ENCODE data around the gene TNFRSF14.
"Not testable (repeated sequence)": the region's sequence is repeated elsewhere in the genome, so short reads cannot be mapped to it uniquely, and the experiment has no call there.

TNFRSF14 gene

DNA sequence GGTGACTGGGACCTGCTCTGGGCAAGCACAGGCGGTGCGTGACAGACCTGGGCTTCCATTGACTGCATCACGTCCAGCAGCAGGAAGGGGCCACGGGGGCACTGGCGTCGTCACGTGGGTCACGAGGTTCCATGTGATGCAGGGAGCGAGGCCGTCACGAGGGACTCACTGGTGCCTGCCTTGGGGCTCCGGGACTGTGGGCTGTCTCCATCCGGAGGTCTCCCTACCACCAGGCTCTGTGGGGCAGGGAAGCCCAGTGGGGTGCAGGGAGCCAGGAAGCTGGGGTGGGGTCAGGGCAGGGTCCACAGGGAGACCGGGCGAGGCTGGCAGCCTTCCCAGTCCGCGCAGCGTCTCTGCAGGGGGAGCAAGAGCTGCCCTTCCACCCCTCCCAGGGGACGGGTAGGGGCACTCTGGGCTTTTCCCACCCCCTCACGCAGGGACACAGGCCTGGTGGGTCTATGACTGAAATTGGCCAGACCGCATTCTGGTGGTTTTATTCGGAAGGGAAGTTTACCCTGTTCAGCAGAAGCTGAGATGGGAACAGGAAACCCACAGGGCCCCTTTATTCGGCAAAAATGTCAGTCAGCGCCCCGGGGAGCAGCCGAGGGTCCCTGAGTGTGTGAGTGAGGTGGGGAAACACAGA is 416 bp upstream of the TNFRSF14 start:
- no peak for DNase-seq

DNA sequence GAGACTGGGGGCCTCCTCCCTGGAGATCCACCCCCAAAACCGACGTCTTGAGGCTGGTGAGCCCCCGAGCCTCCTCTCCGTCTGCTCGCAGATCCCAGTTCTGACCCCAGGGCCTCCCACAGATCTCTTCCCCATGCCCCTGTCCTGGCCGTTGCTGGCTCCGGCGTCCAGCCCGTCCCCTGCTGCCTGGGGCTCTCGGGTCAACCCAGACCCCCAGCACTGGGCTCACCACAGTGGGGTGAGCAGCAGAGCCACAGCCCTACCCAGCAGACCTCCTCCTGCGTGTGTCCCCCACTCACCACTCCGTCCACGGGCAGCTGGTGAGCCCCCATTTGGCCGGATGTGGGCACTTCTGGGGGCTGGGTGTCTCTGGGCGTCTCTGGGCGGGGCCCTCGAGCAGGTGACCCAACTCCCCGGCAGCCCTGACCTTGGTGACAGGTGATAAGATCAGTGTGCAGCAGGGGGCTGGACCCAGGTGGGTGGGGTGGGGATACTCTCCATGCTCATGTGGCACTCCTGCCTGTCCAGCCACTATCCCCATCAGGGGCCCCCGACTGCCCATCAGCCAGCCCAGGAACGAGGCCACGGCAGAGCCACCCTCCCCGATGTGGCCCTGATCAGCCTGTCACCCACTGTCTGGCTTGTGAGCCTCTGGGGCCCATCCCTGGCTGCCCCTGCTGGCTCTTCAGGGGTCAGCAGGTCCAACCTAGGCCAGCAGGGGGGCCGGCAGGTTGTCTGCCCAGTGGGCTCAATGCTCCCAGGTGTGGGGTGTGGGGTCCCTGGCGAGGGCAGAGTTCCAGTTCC is 709 bp downstream of the TNFRSF14 start:
- DNase-seq = no peak

GRCh38 chr1:2557482-2558400 is 1.6 kb downstream of the TNFRSF14 start:
- no peak for DNase-seq

DNA sequence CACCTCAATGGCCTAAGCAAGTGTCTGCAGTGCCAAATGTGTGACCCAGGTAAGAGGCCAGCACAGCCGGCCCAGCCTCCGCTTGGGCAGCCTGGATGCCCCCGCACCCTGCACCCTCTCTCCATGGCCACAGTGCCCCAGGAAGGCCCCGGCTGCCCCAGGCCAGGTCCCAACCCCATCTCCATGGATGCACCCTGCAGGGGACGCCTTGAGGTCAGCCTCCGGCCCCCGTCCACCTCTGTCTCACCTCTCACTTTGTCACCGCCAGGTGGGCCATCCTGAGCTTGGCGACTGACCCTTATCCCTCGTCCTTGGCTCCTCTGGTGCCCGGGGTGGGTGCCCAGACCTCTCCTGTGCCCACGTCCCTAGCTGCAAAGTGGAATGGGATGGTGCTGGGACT is 2.2 kb downstream of the TNFRSF14 start:
- no peak for DNase-seq

- DNase-seq = no peak
Measured at GRCh38 chr1:2558861-2559260, 2.7 kb downstream of the TNFRSF14 start.

- DNase-seq = no peak
Measured at GRCh38 chr1:2559509-2560298, 3.5 kb downstream of the TNFRSF14 start.

- no peak for DNase-seq
Measured at GRCh38 chr1:2560299-2561073, 4.3 kb downstream of the TNFRSF14 start.

- no peak for DNase-seq
Measured at GRCh38 chr1:2561446-2561845, 5.3 kb downstream of the TNFRSF14 start.

DNA sequence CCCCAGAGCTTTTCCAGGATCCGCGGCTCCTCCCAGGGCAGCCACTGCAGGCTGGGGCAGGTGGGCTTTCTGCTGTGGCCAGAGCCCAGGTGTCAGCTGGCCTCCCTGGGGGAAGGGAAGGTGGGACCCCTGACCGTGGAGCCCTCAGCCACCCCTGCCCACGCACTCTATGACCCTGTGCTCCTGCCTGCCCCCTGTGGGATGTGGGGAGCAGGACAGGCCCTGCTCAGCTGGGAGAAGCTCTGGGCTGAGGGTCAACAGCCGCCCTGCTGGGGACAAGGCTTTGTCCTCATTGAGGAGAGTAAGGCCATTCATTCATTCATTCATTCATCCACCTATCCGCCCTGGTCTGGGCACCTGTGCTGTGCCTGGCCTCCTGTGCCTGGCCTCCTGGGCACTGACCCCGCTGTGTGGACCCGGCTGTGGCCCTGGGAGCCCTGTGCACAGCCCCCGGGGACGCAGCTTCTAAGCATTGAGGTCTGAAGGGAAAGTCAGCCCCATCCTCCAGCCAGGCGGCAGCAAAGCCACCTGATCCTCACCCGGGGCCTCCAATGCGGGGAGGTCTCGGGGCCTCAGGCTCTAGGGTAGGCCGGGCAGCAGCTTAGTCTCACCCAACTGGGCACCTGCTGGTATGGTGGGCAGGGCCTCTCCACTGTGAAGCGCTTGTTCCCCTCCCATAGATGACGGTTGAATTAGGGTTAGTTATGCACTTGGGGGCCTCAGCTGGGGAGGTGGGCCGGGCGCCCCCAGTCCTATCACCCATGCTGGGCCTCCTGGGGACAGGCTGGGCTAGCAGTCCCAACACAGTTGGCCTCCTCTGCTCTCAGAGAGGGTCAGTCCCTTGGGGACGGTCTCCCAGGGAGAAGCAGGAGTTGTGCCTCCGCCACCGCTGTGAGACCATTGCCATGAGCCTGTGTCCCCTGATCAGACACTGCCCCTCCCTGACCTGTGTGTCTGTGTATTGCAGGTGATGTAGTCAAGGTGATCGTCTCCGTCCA is 6.0 kb downstream of the TNFRSF14 start:
- no peak for DNase-seq

DNA sequence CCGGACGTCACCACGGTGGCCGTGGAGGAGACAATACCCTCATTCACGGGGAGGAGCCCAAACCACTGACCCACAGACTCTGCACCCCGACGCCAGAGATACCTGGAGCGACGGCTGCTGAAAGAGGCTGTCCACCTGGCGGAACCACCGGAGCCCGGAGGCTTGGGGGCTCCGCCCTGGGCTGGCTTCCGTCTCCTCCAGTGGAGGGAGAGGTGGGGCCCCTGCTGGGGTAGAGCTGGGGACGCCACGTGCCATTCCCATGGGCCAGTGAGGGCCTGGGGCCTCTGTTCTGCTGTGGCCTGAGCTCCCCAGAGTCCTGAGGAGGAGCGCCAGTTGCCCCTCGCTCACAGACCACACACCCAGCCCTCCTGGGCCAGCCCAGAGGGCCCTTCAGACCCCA is 7.0 kb downstream of the TNFRSF14 start:
- DNase-seq = no peak

DNA sequence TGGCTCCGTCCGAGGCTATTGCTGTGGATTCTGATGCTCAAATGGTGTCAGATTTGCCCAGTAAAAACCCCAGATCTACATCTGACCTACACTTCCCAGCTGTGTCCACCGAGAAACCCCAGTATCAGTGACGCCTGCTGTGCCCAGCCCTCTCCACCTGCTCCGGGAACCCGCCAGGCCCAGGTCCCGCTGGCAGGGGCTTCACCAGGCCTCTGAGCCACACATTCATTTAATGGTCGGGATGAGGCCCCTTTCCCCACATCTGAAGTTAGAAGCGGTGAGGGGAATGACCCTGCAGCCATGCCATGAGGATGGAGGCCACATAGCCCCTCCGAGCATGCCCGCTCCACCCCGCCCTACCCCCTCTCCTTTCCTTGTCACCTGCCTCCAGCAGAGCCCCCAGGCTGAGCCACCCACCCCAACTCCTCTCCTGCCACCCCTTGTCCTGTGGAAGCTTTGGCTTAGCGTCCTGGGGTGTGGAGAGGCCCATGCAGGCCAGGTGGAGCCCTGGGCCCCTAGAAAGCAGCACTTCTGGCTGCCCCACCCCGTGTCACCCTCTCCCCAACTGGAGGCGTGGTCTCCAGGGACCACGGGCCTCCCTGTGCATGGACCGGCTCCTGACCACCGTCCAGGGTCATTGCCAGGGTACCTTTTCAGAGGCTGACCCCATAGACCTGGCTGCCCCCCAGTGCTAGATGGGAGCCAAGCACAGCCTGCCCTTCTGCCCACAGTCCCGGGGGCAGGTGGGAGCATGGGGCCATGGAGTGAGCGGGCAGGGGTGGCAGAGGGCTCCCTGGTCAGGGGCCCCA is 8.0 kb downstream of the TNFRSF14 start:
- no peak for DNase-seq

DNA sequence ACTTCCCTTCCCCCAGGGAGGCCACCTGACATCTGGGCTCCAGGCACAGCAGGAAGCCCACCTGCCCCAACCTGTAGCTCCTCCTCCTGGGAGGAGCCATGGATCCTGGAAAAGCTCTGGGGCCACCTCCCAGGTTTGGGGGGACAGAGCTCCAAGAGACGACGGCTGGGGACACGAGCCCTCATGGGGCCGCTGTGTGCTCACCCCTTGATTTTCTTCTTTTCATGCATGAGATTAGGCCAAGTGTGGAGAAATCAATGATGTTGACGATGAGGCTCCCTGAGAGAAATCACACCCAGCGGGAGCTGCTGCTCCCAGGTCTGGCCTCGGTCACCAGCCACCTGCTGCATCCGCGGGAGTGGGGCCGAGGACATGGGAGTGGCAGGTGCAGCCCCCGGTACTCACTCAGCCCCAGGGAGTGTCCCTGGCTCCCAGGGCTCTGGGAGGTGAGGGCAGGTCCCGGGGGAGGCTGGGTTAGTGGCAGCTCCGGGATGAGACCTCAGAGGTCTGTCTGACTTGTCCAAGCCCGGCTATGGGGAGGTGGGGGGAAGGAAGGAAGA is 8.7 kb downstream of the TNFRSF14 start:
- no peak for DNase-seq

GRCh38 chr1:2566101-2567045 is 10.2 kb downstream of the TNFRSF14 start:
- DNase-seq = peak; percentile 48

GRCh38 chr1:2567083-2567679 is 11.0 kb downstream of the TNFRSF14 start:
- DNase-seq = no peak

DNA sequence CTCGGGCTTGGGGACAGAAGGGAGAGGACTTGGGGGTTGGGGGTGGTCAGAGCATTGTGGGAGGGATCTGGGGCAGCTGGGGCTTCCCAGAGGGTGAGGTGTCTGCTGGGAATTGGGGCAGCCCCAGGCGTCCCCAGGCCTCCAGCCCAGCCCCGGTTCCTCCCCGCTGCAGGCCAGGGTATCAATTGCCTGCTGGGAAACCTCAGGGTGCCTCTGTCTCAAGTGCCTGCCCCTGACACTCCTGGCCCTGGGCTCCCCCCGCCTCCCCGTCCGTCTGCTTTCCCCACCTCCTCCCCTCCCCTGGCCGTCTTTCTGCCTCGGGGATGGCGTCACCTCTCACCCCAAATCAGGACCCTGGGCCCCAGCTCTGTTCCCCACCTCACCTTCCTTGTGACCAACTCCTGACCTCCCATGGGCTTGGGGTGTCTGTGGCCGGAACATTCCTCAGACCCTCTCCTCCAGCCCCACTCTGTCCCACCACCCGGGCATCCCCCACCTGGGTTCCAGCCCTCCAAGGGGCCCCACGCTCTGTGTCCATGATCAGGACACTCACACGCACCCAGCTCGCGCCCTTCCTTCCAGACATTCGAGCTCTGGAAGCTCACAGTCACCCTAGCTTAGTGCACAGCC is 12.1 kb downstream of the TNFRSF14 start:
- DNase-seq = not testable (repeated sequence)

DNA sequence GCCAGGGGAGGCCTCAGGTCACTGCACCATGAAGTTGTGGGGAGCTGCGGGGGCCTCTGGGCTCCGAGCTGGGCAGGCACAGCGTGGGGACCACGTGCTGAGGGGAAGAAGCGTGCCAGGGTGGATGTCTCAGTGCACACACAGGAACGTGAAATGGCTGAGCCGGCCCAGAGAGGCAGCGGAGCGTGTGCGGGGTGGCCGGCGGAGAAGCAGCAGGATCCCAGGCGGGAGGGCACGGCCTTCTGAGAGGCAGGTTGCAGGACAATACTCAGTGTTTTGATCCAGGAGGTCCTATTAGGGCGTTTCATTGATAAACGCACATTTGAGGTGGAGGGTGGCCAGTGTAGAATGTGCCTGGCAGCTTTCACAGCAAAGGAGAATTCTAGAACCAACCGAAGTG is 12.9 kb downstream of the TNFRSF14 start:
- no peak for DNase-seq

DNA sequence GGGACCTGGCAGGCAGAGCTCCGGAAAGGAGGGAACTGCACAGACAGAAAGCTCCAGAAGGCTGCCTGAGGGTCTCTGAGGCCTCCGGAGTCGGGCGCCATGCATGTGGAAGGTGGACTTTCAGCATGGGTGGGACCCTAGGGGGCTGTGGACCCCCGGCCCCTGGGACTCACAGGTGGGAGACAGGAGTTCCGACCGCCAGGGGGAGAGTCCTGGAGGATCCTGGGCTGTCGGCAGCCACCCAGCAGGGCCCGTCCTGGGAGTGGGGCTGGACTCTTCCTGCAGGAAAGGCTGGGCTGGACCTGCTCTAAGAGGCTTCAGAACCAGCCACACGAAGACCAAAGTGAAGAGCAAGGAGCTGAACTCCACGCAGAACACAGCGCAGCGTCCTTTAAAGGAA is 13.5 kb downstream of the TNFRSF14 start:
- DNase-seq = not testable (repeated sequence)
